GM12878 (cell line): ENCODE measurements around the gene CD82. TPM values are rescaled to one million over a fixed set of nuclear protein-coding genes. Genes with fewer than 3 reads are reported as not detected.

Experiments used
- ATAC-seq: fragments of 200-7000 bp; cut with Tn5 transposase; 3 replicates; pipeline ENCODE4 v1.9.1; 2020; ENCODE audit warnings: mild to moderate bottlenecking, moderate library complexity
- BruUV-seq: library from RNA; stranded (reverse); fragments of 400-500 nt; replicated peaks from 2 replicates; lab custom pipeline; 2021; lab: Mats Ljungman, UMichigan
- CTCF ChIA-PET: fragments of 300-600 bp; sonication (Branson Sonifier 250); formaldehyde crosslinking; extraction: SDS; loops from one replicate; lab custom pipeline; 2021; ENCODE audit warnings: inconsistent platforms; lab: Yijun Ruan, JAX
- POLR2A ChIA-PET: fragments of 350-600 bp; formaldehyde crosslinking; extraction: SDS; loops from one replicate; lab custom pipeline; 2021; ENCODE audit warnings: inconsistent platforms; lab: Charles Lee
- RAD21 ChIA-PET: fragments of 300-600 bp; sonication (Branson Sonifier 250); formaldehyde crosslinking; loops from one replicate; lab custom pipeline; 2023; ENCODE audit warnings: antibody characterized with exemption; ENCODE audit not compliant: unreplicated experiment; lab: Charles Lee
- SMC1A ChIA-PET: fragments of 300-600 bp; sonication (Branson Sonifier 250); formaldehyde crosslinking; loops from one replicate; lab custom pipeline; 2023; ENCODE audit not compliant: unreplicated experiment, uncharacterized antibody; lab: Charles Lee
- DNase-seq: peaks from one replicate; pipeline ENCODE4 v3.0.0-alpha.2; 2011; ENCODE audit warnings: low read depth, low spot score
- FAIRE-seq: peaks from 3 replicates; lab custom pipeline; 2011; peaks lifted over from hg19 to GRCh38; lab: Jason Lieb, UNC
- H2AFZ ChIP-seq: 2 replicates; pipeline ENCODE4 v1.6.0; 2011; ENCODE audit warnings: low read depth, low read length, control low read depth; ENCODE audit not compliant: control insufficient read depth
- H3K27ac ChIP-seq: 2 replicates; pipeline ENCODE4 v1.5.1; 2011; ENCODE audit warnings: control low read depth; ENCODE audit not compliant: control insufficient read depth, insufficient read depth
- H3K27me3 ChIP-seq, 2 experiments: replicated peaks in 1 of 2; 2 replicates each; pipeline versions ENCODE4 v1.6.0 to v1.6.1; 2011; ENCODE audit warnings: low read length in 1 of 2; ENCODE audit not compliant: control insufficient read depth in 2 of 2, insufficient read depth in 2 of 2
- H3K36me3 ChIP-seq, 2 experiments: 2 replicates each; pipeline ENCODE4 v1.5.1; 2011; ENCODE audit warnings: low read length in 1 of 2; ENCODE audit not compliant: control insufficient read depth in 2 of 2, insufficient read depth in 2 of 2
- H3K4me1 ChIP-seq: 2 replicates; pipeline ENCODE4 v1.6.1; 2011; ENCODE audit warnings: mild to moderate bottlenecking, low read length, moderate library complexity, mixed read lengths; ENCODE audit not compliant: control insufficient read depth, insufficient read depth
- H3K4me2 ChIP-seq: 2 replicates; pipeline ENCODE4 v1.6.0; 2011; ENCODE audit warnings: control low read depth; ENCODE audit not compliant: control insufficient read depth, insufficient read depth
- H3K4me3 ChIP-seq: fragments of 200-600 bp; sonication (generic); 2 replicates; pipeline ENCODE4 v1.5.1; 2016
- H3K79me2 ChIP-seq: 2 replicates; pipeline ENCODE4 v1.6.0; 2011; ENCODE audit warnings: low read length; ENCODE audit not compliant: control insufficient read depth, insufficient read depth
- H3K9ac ChIP-seq: 2 replicates; pipeline ENCODE4 v1.8.0; 2011; ENCODE audit warnings: low read length, control low read depth, mixed read lengths; ENCODE audit not compliant: control insufficient read depth, insufficient read depth
- H3K9me3 ChIP-seq: replicated peaks from 3 replicates; pipeline ENCODE4 v1.5.1; 2011; ENCODE audit warnings: mild to moderate bottlenecking, low read length; ENCODE audit not compliant: control insufficient read depth, insufficient read depth
- H4K20me1 ChIP-seq: 2 replicates; pipeline ENCODE4 v1.6.0; 2011; ENCODE audit not compliant: control insufficient read depth, insufficient read depth
- CHD1 ChIP-seq: IDR thresholded peaks from 2 replicates; pipeline ENCODE4 v1.6.1; 2012; ENCODE audit warnings: low read depth, low read length, improper control_type of control experiment
- E4F1 ChIP-seq: fragments of 450-650 bp; IDR thresholded peaks from 2 replicates; pipeline ENCODE4 v1.6.1; 2018; ENCODE audit warnings: borderline replicate concordance, mild to moderate bottlenecking; ENCODE audit not compliant: partially characterized antibody
- EED ChIP-seq: sonication (generic); IDR thresholded peaks from 2 replicates; pipeline ENCODE4 v1.6.1; 2016; ENCODE audit warnings: antibody characterized with exemption, low read depth
- EP300 ChIP-seq, 2 experiments: fragments of 150-350 bp in 1 of 2; IDR thresholded peaks; 2 replicates each; pipeline ENCODE4 v1.6.1; 2011 to 2012; ENCODE audit warnings: low read depth in 2 of 2, low read length in 2 of 2, borderline replicate concordance in 1 of 2, improper control_type of control experiment in 1 of 2, inconsistent platforms in 1 of 2; ENCODE audit not compliant: control insufficient read depth in 1 of 2
- HSF1 ChIP-seq: fragments of 150-350 bp; IDR thresholded peaks from 2 replicates; pipeline ENCODE4 v1.6.1; 2014; ENCODE audit warnings: mild to moderate bottlenecking, low read depth, low read length
- KAT2A ChIP-seq: conservative IDR thresholded peaks from 2 replicates; pipeline ENCODE4 v1.6.1; 2011; ENCODE audit warnings: low read depth, low read length; ENCODE audit not compliant: control insufficient read depth
- NFXL1 ChIP-seq: fragments of 450-650 bp; IDR thresholded peaks from 2 replicates; pipeline ENCODE4 v1.6.1; 2017; ENCODE audit warnings: antibody characterized with exemption, mild to moderate bottlenecking, borderline replicate concordance
- POLR2AphosphoS5 ChIP-seq: IDR thresholded peaks from 2 replicates; pipeline ENCODE4 v1.6.1; 2011; ENCODE audit warnings: mild to moderate bottlenecking, low read length, inconsistent platforms
- TAF1 ChIP-seq: IDR thresholded peaks from 2 replicates; pipeline ENCODE4 v1.6.1; 2011; ENCODE audit warnings: mild to moderate bottlenecking, low read depth, low read length, borderline replicate concordance
- TARDBP ChIP-seq: IDR thresholded peaks from 2 replicates; pipeline ENCODE4 v1.6.1; 2016; ENCODE audit warnings: borderline replicate concordance
- WRNIP1 ChIP-seq: IDR thresholded peaks from 2 replicates; pipeline ENCODE4 v1.6.1; 2011; ENCODE audit warnings: low read depth, low read length, improper control_type of control experiment, borderline replicate concordance
- ZBTB40 ChIP-seq: fragments of 450-650 bp; IDR thresholded peaks from 2 replicates; pipeline ENCODE4 v1.6.1; 2016; ENCODE audit warnings: mild to moderate bottlenecking, moderate library complexity, borderline replicate concordance
- WGBS: methylation state at CpG from one replicate; pipeline ENCODE4 v1.1.6; 2016; ENCODE audit warnings: low lambda C conversion rate; ENCODE audit not compliant: insufficient replicate concordance, insufficient coverage; ENCODE audit errors: missing lambda C conversion rate; 5-methylcytosine and 5-hydroxymethylcytosine counted together
- in situ Hi-C: fragments of 300-500 bp; cut with MboI; formaldehyde crosslinking; loops from 9 replicates; pipeline ENCODE4 v1.14.3; 2018; ENCODE audit warnings: mixed read lengths
- intact Hi-C: fragments of 100-400 bp; cut with micrococcal nuclease; formaldehyde crosslinking; loops from one replicate; pipeline ENCODE4 v1.14.2; 2022; ENCODE audit not compliant: unreplicated experiment
- polyA plus RNA-seq, 11 experiments: library from polyadenylated mRNA; depleted of rRNA in 4 of 11; unstranded in 6 of 11; stranded (reverse) in 5 of 11; fragments of >200 nt; fragmentation: Nextera tagmentation in 4 of 11; fragmentation: Illumina TruSeq in 1 of 11; extraction: Ambion mirVana in 4 of 11; extraction: Trizol in 1 of 11; gene quantifications; 1 replicate in 1 of 11; 2 replicates in 10 of 11; pipeline versions ENCODE4 v1.2.1 to v1.2.3, GENCODE V29; 2011 to 2016; ENCODE audit warnings: inconsistent platforms in 2 of 11, missing spikeins in 2 of 11, low read depth in 1 of 11
- total RNA-seq, 4 experiments: library from RNA; depleted of rRNA in 3 of 4; stranded (reverse); fragments of >200 nt in 3 of 4; fragmentation: Illumina TruSeq in 1 of 4; extraction: Trizol in 1 of 4; gene quantifications; 2 replicates each; pipeline versions ENCODE4 v1.2.1 to v1.2.3, GENCODE V29; 2013 to 2021

CD82 gene
- total and polyA plus RNA-seq, 10 of the 15 experiments (the other 5 are each of a cell fraction or from before 2014, with no cell fraction given) = 5.2 to 180 (median 84.7) TPM

- TF ChIP-seq EP300 (IDR thresholded peaks at IDR 0.05; ENCODE audit: borderline replicate concordance in 1 of 2, control insufficient read depth in 1 of 2, low read depth in 2 of 2, low read length in 2 of 2) = no peak
- no peak for TF ChIP-seq EED
- no peak for TF ChIP-seq TAF1
These were observed 29.5 kb downstream of the CD82 start (continued) for GRCh38 chr11:44595006-44595405.

- ATAC-seq (no peak), FAIRE-seq (no peak), DNase-seq (no peak)
- RAD21 ChIA-PET = interaction anchor here (0.9 to 13.7 kb wide), 9 partner anchors 11 to 38 kb away, joined by 3 to 196 read pairs (median 22); partner anchors contain the start of gene CD82
- Histone ChIP-seq H3K9me3 (no peaks in the 10 kb centered on the region), H3K79me2 (peaks cover 9% of the 10 kb centered on the region), H3K9ac (peak overlapping the region; percentile 72), H3K27me3 (no peaks in the 10 kb centered on the region), H2AFZ (peak overlapping the region; percentile 51; the same call in 1 of the 2 replicates), H3K27ac (peak overlapping the region; percentile 91), H3K4me1 (peaks cover 63% of the 10 kb centered on the region), H3K4me2 (peak overlapping the region; percentile 81), H3K4me3 (peak overlapping the region; percentile 47; the same call in 1 of the 2 replicates), H3K36me3 (peaks cover 10 to 26% of the 10 kb centered on the region in 2 experiments; a peak in 3 of 4 replicates), H4K20me1 (no peaks in the 10 kb centered on the region)
- in situ Hi-C loops (loop anchor here (25.0 kb wide), 1 partner anchor 1234 kb away; the partner anchor contains the start of gene TTC17), intact Hi-C loops (loop anchor here (2.0 kb wide), 1 partner anchor 27 kb away; no protein-coding TSS in a partner anchor)
- no peak for TF ChIP-seq CHD1
- TF ChIP-seq EED = no peak
- no peak for TF ChIP-seq HSF1
- TF ChIP-seq ZBTB40 = no peak
- no peak for TF ChIP-seq KAT2A
- no peak for TF ChIP-seq WRNIP1
- TF ChIP-seq TARDBP = no peak
- no peak for TF ChIP-seq POLR2AphosphoS5
- no peak for TF ChIP-seq E4F1
- TF ChIP-seq NFXL1 = no peak
- no TSS peak for BruUV-seq
- SMC1A ChIA-PET = interaction anchor here (1.1 to 11.3 kb wide), 11 partner anchors 11 to 36 kb away, joined by 3 to 160 read pairs (median 9); no protein-coding TSS in a partner anchor
- POLR2A ChIA-PET = interaction anchor here (0.6 to 21.2 kb wide), 4 partner anchors 16 to 480 kb away, joined by 3 to 434 read pairs (median 70); partner anchors contain the start of gene CD82
- CTCF ChIA-PET = interaction anchor here (0.8 to 9.3 kb wide), 13 partner anchors 11 to 39 kb away, joined by 3 to 88 read pairs (median 6); partner anchors contain the start of gene CD82
- WGBS = 18% methylated on average over 10 of the region's 10 CpGs
These were observed 30.5 kb downstream of the CD82 start for GRCh38 chr11:44595964-44596381.
